GM18505 (cell line): ENCODE measurements around the gene NOLC1.

Experiments
- ATAC-seq: cut with Tn5 transposase; IDR thresholded peaks from one replicate; pipeline ENCODE4 v1.9.1; 2021; ENCODE audit not compliant: unreplicated experiment
- POLR2A ChIP-seq: IDR thresholded peaks from 4 replicates; pipeline ENCODE4 v1.6.1; 2011; ENCODE audit warnings: borderline replicate concordance; ENCODE audit not compliant: insufficient read depth, insufficient read length; ENCODE audit errors: extremely low read depth

The NOLC1 gene

GRCh38 chr10:102117391-102118159, 34.6 kb upstream of the NOLC1 start:
- TF ChIP-seq POLR2A = no peak
- ATAC-seq = no peak

- ATAC-seq = no peak
- no peak for TF ChIP-seq POLR2A
Measured at GRCh38 chr10:102118867-102119266, 33.3 kb upstream of the NOLC1 start.

DNA sequence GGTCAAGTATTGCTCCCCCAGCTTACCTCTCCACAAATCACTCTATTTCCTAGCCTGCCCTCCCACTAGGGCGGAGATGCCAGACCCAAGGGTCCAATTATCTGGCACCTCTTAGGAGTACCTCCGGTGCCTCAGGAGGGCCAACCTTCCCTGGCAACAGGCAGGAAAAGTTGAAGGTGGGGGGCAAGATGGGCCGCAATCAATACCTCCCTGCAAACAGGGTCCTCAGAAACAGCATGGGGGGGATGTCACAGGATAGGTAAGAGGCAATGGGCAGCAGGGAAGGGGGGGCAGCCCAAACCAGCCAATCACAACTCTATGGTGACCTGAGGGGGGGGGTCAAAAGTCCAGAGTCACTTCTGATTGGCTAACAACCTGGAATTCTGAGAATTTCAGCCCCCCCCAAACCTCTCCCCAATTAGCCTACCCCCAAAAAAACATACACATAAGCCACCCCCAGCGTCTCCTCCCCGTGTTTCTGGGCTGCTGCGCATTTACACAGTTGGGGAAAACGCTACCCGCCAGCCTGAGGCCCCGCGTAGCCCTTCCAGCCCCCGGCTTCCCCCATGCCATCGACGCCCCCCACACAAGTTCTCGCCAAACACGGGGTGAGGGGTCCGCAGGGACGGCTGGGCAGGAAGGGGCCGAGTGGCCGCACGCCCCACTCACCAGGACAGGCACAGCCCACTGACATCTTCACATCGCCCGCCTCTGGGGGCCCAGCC, 32.6 kb upstream of the NOLC1 start:
- no peak for TF ChIP-seq POLR2A
- ATAC-seq = peak; percentile 9

DNA sequence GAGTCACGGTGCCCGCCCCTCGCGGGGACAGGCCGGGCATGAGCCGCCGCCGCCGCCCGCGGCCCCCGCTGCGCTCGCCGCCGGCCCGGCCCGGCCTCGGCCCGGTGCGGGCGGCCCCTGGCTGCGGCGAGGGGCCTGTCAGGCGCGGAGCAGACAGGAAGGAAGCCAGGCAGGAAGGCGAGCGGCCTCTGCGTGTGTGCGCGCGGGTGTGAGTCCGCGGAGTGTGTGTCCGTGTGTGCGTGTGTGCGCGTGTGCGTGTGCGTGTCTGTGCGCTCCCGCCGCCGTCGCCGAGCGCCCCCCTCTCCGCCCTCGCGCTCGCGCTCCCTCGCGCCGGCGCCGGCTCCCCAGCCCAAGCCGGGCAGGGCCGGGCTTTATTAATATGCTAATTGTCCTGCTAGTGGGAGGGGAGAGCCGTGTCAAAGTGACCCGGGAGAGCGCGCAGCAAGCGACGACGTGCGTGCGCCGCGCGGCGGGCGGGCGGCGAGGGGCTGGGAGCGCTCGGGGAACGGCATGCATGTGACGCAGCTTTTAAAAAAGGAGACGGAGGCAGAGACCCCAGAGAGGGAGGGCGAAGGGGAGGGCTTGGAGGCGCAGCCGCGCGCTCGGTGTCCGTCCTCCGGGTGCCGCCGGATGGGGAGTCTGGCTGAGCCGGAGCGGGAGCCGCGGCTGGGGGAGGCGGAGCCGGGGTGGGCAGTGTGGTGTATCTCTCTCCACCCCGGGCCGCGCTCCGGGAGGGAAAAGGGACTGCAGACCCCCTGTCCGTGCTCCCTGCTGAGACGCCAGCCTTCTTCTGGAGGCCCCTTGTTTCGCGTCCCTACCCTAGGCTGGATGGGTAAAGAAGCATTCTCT, 31.8 kb upstream of the NOLC1 start, which contains the start of gene LDB1:
TSS of gene LDB1 (minus strand) at position 227 of the 849 bp plus-strand sequence. CDS start 258 bp downstream, outside the sequence.
- peak; percentile 74 for TF ChIP-seq POLR2A
- peak; percentile 62 for ATAC-seq

GRCh38 chr10:102120991-102121738, 31.0 kb upstream of the NOLC1 start:
- TF ChIP-seq POLR2A = no peak
- no peak for ATAC-seq

GRCh38 chr10:102121739-102122372, 30.3 kb upstream of the NOLC1 start:
- ATAC-seq = no peak
- TF ChIP-seq POLR2A = no peak

DNA sequence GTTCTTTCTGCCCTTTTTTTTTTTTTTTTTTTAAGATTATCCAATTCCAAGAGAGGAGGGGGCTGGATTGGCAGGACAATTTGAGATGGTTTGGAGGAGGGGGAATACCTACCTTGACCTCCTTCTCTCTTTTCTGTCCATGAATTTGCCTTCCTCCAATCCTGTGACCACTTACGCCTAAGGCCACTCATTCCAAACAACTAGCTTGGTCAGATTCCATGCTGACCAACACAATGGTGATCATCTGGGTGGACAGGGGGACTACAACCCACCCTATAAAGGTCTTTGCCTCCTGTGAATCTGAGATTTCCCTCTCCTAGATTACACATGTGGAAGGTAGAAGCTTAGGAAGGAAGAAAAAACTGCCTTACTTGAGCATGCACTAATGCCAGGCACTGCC, 29.7 kb upstream of the NOLC1 start:
- TF ChIP-seq POLR2A = no peak
- no peak for ATAC-seq

DNA sequence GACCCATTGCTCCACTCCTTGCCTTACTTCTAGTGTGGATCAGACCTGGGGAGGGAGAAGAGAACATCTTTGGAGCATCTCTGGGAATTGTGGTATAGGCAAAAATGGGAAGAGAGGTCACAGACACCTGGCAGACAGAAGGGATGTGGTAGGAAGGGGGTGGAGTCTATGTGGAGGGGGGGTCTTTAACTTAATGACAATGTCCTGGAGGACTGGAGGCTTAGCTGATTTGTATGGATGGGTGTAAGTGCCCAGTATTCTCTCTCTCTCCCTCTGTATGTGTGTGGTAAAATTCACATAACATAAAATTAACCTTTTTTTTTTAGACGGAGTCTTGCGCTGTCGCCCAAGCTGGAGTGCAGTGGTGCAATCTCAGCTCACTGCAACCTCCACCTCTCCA, 29.0 kb upstream of the NOLC1 start:
- ATAC-seq = no peak
- TF ChIP-seq POLR2A = no peak

DNA sequence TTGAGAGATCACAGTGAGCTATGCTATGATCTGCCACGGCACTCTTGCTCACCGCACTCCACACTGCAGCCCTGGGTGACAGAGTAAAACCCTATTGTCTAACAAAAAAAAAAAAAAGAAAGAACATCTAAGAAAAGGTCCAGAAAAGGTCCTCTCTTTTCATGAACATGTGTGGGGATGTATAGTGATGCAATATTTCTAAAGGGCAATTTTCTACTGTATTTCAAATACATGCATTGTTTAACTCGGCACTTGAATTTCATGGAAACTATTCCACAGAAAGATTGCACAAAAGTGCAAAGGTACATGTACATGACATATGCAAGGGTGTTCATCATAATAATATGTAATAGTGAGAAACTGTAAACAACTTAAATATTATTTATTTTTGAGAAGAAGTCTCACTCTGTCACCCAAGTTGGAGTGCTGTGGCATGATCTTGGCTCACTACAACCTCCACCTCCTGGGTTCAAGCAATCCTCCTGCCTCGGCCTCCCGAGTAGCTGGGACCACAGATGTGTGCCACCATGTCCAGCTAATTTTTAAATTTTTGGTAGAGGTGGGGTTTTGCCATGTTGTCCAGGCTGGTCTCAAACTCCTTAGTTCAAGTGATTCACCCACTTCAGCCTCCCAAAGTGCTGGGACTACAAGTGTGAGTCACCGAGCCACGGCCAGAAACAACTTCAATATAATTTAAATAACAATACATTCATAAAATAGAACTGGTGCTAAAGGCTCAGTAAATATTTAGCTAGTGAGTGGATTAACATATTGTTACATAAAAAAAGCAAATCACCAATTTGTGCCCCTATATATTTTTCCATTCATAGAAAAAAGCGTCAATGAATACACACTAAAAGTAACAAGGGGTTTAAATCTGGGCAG, 20.7 kb upstream of the NOLC1 start:
- TF ChIP-seq POLR2A = no peak
- ATAC-seq = no peak

- ATAC-seq = no peak
- no peak for TF ChIP-seq POLR2A
Measured at GRCh38 chr10:102132193-102132562, 20.0 kb upstream of the NOLC1 start.

DNA sequence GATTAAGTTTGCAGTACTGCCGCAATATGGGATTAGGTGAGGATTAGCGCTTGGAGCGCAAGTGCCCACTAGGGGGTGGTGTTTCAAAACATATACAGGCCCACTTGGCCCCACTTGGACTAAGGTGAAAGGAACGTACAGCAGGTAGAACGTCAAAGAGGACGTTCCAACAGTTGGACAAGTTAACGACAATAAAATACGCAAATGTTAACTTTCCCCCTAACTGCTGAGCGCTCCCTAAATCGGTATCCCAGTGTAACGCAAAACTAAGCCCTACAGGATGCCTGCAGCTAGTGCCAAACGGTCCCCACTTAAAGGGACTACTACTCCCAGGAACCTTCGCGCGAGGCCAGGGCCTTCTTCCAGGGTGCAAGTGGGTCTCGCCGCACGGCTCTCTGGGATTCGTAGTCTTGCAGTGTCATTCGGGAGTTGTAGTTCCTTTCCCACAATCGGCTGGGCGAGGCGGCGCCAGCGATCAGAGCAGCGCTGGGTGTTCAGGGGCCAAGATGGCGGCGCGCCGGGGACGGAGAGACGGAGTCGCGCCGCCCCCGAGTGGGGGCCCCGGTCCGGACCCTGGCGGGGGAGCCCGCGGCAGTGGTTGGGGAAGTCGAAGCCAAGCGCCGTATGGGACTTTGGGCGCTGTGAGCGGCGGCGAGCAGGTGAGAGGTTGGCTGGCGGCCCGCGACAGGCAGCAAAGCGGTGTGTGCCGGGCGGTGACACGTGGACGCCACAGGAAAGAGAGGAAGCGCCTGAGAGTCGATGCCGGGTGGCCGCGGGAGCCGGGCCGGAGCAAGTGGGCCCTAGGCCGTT, 19.4 kb upstream of the NOLC1 start, which contains the start of gene PPRC1:
TSS of gene PPRC1 (plus strand) at position 478 of the 810 bp plus-strand sequence. CDS start at position 507, 29 bp downstream.
- peak; percentile 85 for TF ChIP-seq POLR2A
- peak; percentile 86 for ATAC-seq
